GM19395 (cell line): ENCODE data around the gene PSMF1.

Experiments used
- ATAC-seq: cut with Tn5 transposase; IDR thresholded peaks from one replicate; pipeline ENCODE4 v1.9.1; 2021; ENCODE audit warnings: mild to moderate bottlenecking, moderate library complexity; ENCODE audit not compliant: unreplicated experiment

PSMF1 gene

GRCh38 chr20:1163653-1164052 is 45.3 kb downstream of the PSMF1 start:
- no peak for ATAC-seq

DNA sequence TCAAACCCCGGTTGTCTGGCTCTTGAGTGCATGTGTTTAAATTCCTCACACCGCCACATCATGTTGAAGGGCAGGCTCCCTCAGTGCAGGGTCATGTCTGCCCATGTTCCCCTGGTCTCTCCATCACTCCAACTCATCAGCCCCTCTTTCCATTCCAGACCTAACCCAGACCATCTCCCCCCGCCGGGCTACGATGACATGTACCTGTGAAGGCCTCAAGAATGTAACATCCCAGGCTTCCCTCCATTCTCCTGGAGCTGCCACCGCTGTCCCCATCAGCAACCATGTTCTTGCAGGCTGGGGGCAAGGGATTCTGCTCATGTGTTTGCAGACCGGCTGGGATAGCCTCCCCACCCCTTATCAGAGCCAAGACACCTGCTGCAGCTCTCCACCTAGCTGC is 46.5 kb downstream of the PSMF1 start:
- no peak for ATAC-seq

GRCh38 chr20:1165521-1165920 is 47.1 kb downstream of the PSMF1 start:
- no peak for ATAC-seq

DNA sequence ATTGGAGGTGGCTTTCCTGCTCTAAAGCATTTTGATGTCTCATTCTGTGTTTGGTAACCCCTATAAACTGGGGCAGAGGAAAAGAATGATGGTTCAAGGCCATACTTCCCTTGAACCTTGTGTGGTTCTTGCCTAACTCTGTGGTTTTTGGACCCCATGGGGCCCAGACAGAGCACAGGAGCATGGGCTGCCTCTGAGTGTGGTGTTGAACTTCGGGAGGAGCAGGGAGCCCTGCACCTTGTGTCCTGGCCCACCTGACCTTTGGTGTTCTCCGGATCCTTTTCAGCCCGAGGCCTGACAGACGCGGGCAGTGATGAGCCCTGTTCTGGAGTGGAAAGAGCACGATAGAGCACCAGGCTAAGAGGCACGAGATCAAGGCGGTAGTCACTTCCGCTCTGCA is 47.5 kb downstream of the PSMF1 start:
- ATAC-seq, result no peak

GRCh38 chr20:1166948-1167720 is 48.7 kb downstream of the PSMF1 start:
- no peak for ATAC-seq

DNA sequence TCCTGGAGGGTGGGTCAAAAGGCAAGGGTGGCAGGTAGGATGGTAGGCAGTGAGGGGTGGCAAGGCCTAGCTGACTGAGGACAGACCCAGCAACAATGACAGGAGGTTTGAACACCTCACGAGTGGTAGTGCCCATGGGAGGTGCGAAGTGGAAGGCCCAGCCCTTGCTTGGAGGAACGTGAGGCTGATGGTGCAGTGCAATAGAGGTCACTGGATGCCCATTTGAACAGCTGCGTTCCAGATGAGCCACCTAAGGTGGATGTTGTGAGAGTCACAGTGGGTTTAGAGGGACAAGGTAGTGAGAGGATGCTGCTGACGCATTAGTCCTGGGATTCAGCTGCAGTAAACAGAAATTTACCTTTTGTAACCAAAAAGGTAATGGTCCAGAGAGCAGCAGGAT is 50.8 kb downstream of the PSMF1 start:
- no peak for ATAC-seq

- ATAC-seq, result no peak
These were observed 53.2 kb downstream of the PSMF1 start for GRCh38 chr20:1171461-1172093.

- ATAC-seq, result no peak
These were observed 55.3 kb downstream of the PSMF1 start for GRCh38 chr20:1173698-1174097.

- ATAC-seq, result no peak
These were observed 56.4 kb downstream of the PSMF1 start for GRCh38 chr20:1174787-1175186.

GRCh38 chr20:1177680-1178079 is 59.3 kb downstream of the PSMF1 start:
- no peak for ATAC-seq

- ATAC-seq, result no peak
These were observed 59.7 kb downstream of the PSMF1 start for GRCh38 chr20:1178103-1178502.

DNA sequence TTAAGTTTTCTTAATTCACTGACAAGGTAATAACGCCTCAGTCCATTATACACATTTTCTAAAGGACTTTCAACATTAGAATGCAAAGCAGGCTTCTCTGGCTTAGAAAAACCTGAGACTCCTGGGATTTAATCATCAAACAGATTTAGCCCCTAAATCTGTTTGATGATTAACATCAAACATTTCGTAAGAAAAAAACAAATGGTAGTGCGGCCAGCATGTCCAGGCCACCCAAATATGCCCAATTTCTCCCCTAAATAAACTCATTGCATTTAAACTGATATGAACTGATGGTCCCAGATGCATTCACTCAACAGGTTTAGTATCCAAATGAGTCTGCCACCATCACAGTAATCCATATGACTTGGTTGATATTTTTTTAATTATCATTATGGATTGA is 60.2 kb downstream of the PSMF1 start:
- no peak for ATAC-seq

DNA sequence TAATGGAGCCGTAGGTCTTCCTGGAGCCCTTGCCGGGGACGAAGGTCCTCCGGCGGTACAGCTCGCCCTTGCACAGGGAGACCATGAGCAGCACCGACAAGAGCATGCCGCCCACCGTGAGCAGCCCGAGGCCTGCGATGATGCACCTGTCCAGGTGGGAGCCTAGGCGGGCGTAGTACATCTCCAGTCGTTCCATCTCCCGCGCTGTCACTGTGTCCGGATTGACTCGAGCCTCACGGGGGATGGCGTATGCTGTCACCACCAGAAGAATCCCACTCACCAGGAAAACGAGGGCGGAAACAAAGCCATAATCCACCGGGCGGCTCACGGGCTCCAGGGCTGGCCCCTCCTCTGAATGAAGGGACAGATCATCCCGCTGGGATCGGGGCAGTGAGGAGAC is 62.5 kb downstream of the PSMF1 start:
- no peak for ATAC-seq

DNA sequence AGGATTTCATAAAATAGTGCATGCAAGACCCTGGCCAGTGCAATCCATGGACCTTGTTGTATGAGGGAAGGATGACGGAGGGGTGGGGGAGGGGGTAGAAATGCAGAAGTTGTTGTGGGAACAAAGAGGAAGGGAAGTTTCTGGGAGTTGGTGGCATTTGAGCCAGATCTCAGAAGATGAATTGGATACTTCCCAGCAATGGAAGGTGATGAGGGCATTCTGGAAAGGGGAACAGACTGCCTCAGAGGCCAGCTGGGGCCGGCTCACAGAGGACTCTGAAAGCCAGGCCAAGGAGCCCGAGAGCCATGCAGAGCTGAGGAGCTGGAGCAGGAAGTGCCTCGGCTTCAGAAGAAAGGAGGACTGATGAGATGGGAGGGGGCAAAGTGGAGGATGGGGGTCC is 63.7 kb downstream of the PSMF1 start:
- ATAC-seq, result no peak

DNA sequence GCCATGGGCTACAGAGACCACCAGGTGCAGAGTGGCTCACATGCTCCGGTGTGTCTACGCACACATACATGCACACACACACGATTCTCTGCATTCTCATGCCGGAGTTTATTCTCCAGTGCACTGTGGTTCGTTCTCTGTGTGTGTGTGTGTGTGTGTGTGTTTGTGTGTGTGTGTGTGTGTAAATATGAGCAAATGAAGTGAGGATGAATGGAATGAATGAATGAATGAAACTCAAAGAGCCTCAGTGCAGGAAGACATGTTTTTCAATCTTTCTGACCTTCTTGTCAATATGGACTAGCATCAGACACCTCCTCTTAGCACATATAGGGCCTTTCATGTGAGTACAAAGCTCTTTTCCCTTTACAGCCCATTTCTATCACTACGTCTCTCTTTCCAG is 64.8 kb downstream of the PSMF1 start:
- ATAC-seq, result no peak

DNA sequence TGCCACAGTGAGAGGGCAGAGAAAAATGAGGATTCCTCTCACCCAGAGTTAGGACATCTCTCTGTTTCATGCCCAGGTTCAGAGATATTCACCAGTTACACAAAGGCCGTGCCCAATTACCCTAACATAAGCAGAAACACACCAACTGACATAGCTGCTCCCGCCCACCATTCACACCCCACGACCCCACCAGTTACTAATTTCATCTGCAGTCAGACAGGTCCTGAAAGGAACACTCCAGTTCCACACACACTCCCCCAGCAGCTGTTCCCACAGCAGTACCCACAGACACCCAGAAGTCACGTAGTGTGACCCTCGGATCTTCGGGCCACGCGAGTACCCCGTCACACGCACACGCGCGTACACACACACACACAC is 65.8 kb downstream of the PSMF1 start:
- ATAC-seq, result no peak

DNA sequence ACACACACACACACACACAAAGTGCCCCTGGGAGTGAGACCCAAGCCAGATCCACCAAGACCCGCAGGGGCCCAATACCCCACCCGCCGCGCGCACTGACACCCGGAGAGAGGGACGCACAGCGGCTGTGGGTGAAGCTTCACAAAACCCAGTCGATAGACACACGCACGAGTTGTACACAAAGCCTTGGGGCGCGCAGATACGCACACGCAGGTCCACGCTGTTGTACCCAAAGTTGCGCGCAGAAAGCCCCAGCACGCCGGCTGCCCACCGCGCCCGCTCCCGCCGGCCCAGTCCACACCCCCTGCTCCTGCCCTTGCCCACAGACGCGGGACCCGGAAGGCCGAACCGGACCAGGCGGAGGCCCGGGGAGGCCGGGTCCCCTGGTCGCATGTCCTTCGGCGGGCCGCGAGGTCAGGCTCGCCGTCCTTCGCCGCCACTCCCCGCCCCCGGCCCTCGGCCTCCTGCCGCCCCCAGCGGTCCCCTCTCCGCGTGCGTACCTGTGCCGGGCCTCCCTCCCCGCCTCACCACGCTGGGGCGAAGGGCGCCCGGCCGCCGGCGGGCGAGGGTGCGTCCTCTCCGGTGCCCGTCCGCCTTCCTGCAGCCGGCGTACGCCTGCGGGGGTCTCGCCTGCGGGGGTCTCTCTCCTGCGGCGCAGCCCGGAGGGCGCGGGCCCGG is 66.4 kb downstream of the PSMF1 start, which contains the start of gene TMEM74B:
TMEM74B (minus strand) TSS at position 344 of the 678 bp plus-strand sequence. CDS start 1,180 bp downstream, outside the sequence.
- ATAC-seq, result no peak

GRCh38 chr20:1185316-1185741 is 66.9 kb downstream of the PSMF1 start:
- no peak for ATAC-seq

- ATAC-seq, result no peak
These were observed 67.5 kb downstream of the PSMF1 start for GRCh38 chr20:1185790-1186334.

GRCh38 chr20:1186367-1186991 is 68.1 kb downstream of the PSMF1 start:
- ATAC-seq, result no peak

GRCh38 chr20:1187605-1188171 is 69.3 kb downstream of the PSMF1 start:
- ATAC-seq, result no peak
